NCI-H2029 (cell line): ENCODE measurements around the gene STX19.
A peak's percentile ranks its signal among the peaks of the same experiment; 100 is the strongest.

Experiments used
- DNase-seq: peaks from one replicate; lab custom pipeline; 2025; lab: John Stamatoyannopoulos, UW

STX19 gene

DNA sequence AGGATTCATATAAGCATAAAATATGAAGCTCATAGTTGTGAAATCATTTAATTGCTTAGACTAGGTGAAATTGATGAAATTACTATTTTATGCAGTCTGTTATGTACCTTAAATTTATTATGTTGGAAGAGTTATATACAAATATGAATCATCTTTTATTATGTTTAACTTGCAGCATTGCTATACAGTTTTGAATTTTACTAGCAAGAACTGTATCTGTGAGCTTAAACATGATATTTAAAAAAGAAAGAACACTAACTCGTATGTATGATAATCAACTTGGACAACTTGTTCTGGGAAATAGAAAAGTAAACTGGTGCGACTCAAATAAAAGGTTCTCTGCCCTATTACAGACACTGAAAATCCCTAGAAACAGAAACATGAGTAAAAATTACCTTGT is 1.8 kb downstream of the STX19 start:
- no peak for DNase-seq

DNA sequence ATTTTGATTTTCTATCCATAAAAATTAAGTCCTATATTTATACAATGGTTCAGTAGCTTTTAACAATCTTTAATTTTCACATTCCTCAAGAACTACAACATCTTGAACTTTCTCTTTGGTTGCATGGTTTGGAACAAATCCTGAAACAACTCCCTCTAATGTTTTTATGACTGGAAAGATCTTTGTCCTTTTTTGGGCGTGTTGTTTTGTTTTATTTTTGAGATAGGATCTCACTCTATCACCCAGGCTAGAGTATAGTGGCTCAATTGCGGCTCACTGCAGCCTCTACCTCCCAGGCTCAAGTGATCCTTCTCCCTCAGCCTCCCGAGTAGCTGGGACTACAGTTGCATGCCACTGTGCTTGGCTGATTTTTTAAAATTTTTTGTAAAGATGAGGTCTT is 4.0 kb downstream of the STX19 start:
- DNase-seq = no peak

DNA sequence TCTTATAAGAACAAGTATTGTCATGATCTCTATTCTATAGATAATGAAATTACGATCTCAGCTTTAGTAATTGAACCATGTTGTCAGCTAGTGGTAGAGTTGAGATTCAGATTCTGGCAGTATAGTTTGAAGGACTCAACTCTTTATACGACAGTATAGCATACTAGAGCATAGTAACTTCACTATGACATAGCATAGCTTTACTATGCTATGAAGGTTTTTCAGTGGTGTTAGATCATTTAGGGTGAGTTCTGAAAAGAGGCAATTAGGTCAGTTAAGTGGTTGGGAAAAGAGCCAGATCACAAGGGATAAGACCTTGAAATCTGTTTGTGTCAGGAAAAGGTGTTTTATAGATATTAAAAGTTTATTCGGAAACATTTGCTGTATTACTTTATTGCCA is 8.1 kb downstream of the STX19 start:
- DNase-seq = no peak

DNA sequence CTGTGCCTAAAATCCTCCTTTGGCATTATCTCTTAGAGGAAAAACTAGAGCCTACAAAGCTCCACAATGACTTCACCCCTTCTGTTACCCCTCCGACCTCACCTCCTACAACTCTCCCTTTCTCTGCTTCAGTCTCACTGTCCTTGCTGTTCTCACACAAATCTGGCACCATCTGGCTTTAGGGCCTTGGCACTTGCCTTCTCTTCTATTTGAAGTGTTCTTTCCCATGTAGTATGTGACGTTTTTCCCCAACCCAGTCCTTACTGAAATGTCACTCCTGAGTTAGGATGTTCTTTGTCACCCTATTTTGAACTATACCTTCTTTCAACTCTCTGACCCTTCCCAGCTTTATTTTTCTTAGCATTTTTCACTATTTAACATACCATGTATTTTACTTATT is 8.7 kb downstream of the STX19 start:
- no peak for DNase-seq

DNA sequence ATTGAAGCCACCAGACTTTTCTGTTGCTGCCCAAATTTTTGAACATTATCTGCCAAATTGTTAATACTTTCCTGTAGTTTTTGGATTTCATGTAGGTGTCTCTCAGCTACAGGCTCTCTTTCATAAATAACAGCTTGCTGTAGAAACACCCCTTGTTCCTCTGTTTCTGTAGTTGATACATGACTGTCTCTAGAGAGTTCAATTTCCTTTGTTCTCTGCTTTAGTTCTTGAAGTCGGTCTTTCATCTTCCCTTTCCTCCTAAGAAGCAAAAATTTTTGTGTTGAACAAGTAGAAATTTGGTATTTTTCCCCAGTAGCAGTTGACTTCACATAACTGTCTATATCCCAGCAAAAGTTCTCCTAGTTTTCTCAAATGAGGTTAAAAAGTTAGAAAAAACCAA is 13.4 kb downstream of the STX19 start:
- DNase-seq = no peak

DNA sequence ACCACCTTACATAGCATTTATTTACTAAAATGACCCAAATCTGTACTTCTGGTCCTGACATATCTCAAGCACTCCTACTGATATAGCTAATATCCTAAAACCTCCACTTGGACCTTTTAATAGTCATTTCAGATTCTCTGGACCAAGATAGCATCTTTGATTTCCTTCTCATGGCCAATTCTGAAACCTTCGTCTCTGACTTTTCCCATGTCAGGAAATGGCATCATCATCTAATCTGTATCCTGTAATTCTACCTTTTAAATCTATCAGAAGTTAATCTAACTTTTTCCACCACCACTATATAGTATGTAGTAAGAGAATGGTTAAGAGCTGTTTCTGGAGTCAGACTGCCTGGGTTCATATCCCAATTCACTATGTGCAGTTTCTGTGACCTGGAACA is 16.2 kb downstream of the STX19 start:
- no peak for DNase-seq

DNA sequence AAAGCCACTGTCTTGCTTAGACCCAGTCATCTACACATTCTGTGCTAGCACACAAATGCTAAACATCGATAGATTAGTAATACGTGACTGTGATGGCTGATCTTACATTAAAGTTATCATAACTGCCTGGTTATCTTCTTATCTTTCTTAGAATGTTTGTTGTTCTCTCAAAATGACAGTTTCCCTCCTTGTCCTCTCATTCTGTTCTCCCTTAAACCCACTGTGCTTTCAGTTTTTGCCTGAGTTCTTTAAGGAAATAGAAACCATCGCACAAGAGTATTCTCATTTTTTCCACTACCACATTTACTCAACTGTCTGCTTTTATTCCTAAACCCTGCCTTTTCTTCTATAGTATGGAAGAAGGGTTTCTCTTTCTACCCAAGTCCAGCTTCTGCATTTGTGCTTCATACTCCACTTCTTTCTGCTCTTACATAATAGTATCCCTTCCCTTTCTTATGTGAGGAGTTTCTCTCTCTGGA is 17.1 kb downstream of the STX19 start:
- DNase-seq = no peak

DNA sequence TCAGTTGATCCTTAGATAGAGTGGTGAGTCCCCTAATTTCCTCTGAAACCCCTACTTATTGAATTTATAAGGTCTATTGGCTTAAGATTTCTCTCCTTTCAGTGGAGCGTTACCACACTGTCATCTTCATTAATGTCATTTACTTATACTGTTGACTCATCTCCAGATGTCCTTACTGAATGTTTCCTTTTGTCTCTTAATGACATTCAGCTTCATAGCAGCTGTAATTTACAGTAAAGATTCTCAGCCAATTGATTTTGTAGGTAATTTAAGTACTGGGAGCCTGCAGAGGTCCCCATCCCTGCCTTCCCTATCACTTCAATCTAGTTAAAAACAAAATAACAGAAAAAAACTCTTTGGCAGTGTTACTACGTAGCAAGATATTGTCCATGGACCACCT is 18.8 kb downstream of the STX19 start:
- no peak for DNase-seq

DNA sequence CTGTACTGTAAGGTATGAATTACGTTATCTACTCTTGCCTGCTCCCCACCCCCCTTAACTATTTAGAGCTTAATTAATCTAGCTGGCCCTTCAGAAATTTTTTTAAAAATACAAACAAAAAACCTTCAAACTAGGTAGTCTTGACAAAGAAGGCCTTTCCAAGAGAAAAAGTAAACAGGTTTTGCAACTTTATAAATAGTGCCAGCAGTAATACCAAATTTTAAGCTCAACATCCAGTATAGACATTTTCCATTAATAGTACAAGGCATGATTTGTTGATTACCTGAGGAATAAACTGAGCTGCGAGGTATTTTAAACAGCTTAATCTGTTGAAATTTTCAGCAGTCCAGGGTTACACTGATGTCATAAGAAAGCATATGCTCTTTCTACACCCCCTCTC is 20.1 kb downstream of the STX19 start:
- DNase-seq = no peak

DNA sequence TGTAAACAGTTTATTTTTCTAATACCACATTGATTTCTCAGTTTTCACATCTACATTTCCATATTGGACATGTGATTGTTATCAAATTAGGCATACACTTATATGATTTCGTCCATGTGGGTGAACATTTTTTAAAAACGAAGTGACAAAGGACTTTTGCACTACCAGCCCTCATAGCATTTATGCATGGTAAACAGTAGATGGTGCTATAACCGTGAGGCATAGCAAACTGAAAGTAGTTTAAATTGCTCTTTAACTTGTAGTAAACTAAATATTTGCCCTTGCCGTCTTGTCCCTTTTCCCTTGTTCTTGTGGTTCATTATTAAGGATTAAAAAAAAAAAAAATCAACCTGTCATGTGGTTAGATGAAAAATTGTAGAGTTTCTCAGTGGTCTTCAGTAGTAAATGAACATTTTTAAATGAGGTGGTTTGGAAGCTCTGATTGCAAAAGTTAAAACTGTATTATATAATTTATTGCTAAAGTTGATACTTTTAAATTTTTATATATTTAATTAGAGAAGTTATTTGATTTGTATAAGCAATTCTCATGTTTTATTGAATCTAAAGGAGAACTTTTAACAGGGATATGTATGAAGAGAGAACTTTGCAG is 24.0 kb downstream of the STX19 start:
- DNase-seq = peak; percentile 32

DNA sequence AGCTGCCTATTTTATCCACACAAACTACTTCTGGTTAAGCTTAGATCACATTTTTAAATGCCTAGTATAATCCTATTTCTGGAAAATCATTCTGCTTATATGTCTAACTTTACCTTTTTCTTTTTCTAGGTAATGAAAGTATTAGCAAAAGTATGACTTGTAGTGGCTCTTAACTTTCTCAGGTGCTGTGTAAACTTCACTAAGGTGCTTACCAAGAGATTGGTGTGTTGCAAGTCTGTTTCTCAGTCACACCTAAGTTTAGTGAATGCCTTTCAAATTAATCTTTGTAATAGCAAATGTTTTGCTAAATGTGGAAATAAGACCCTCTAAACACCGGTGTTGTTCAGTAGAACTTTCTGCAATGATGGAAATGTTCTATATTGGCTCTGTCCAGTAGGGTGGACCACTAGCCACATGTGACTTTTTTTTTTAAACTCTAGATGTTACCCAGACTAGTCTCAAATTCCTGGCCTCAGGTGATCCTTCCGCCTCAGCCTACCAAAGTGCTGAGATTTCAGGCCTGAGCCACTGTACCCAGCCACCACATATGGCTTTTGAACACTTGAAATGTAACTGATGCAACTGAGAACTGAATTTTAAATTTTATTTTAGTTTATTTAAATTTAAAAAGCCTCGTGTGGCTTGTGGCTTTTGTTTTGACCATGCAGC is 26.4 kb downstream of the STX19 start:
- DNase-seq = no peak

DNA sequence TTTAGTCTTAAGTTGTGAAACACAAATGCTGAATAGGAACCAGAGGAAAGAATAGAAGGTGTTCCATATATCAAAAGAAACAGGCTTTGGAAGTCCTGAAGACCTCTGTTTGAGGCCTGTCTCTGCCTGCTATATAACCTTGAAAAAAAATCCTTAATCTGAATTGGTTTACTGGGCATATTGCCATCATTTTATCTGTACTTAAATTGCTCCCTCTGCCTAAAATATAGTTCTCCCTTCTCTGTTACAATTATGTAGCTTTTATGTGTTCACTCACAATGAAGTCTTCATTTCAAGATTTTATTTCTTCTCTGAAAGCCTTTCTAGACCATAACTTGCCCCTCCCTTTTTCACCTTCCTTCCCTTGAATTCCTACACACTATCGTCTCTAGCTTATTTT is 27.2 kb downstream of the STX19 start:
- DNase-seq = no peak

DNA sequence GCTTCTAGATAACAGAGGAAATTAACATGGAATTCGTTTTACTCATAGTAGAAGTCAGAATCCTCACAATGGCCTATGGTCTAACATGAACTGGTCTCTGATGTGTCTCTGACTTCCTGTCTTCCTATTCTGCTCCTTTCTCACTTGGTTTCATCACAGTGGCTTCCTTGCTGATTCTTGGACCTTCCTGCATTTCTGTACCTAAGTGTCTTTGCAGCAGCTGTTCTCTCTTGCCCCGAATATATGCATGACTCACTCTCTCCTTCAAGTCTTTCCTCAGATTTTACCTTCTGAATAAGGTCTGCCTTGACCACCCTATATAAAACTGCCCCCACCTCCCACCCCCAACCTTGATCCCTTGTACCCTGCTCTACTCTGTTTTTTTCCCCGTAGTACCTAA is 34.3 kb downstream of the STX19 start:
- no peak for DNase-seq

DNA sequence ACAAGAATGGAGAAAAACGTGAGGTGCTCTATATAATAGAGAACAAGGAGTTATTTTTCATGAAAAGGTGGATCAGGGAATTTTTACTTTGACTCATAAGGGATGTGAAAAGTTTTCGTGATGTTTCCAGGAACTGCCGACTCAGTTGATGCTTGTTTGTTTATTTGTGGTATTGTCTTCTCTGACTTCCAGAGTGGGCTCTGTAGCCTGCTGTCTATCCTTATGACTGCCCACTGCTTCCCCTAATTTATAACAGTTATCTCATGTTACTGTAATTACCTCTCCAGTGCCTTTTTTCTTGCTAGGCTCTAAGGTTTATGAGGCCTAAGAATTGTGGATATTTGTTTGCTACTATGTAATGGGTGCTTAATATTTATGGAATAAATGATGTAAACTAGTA is 36.2 kb downstream of the STX19 start:
- DNase-seq = no peak

DNA sequence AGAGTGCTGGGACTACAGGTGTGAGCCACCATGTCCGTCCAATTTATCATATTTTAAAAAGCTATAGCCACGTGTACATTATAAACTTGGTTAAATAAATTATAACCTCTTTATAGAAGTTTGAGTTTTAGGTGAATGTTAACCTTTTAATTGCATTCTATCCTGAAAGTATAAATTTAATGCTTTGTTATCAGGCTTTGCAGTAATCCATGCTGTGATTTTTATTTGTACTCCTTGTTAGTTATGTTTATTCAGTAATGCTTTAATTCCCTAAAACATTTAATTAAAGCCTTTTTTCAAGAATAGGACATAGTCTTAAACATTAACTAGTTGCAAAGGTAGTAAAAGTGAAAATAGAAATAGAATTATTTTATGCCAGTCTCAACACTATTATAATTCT is 36.8 kb downstream of the STX19 start:
- DNase-seq = no peak

DNA sequence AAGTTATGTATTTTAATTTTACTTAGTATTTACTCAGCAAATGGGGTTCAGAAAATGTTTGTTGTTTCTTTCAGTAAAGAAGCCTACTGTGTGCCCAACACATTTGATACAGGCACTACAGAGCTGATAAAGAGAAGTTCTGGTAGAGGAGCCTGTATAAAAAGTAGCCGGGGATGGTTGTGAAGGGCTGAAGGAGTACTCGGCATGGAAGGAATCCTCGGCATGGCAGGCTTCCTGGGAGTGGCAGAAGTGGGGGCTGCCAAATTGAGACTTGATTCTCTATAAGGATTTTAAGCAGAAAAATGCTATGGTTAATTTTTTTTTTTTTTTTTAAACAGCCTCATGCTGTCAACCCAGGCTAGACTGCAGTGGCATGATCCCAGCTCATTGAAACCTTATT is 39.2 kb downstream of the STX19 start:
- DNase-seq = no peak

DNA sequence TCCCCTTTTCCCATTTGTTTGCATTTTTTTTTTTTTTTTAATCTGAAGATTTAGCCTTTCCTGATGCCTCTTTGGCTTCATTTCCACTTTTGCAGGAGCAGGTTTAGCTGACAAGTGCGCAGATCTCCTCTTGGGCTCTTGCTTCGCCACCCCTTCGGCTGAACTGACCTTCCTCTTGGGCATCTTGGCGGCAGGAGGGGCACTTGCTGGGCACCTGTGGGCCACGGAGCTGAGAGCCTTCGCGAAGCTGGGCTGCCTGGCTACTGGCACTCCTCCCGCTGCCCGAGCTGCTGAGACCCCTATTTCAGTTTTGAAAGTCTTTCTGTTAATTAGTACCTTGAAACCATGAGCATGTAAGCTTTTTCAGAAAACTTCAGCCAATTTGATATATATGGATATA is 39.6 kb downstream of the STX19 start:
- DNase-seq = no peak

DNA sequence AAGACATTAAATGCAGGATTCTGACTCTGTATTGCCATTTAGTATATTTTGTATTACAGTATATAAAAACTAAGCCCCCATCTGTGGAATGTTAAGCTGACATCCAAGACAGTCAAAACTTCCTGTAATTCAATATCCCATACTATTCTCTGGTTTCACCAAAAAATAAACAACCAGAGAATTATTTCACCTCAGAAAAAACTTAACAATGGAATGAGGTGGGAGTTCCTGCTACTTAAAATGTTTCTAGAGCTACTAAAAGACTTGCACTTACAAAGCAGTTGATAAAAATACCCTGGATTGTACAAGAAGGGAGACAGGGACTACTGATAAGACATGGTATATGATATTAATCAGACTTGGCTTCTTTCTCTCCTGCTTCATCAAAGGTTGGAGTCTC is 40.1 kb downstream of the STX19 start:
- DNase-seq = no peak

DNA sequence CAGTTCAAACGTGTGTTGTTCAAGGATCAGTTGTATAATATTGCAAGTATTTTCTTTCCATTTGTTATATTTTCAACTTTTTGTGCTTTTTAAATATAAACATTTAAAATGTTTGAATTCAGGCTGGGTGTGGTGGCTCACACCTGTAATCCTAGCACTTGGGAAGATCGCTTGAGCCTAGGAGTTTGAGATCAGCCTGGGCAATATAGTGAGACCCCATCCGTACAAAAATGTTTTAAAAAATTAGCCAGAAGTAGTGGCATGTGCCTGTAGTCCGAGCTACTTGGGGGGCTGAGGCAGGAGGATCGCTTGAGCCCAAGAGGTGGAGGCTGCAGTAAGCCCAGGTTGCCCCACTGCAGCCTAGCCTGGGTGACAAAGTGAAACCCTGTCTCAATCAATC is 43.8 kb downstream of the STX19 start:
- no peak for DNase-seq

DNA sequence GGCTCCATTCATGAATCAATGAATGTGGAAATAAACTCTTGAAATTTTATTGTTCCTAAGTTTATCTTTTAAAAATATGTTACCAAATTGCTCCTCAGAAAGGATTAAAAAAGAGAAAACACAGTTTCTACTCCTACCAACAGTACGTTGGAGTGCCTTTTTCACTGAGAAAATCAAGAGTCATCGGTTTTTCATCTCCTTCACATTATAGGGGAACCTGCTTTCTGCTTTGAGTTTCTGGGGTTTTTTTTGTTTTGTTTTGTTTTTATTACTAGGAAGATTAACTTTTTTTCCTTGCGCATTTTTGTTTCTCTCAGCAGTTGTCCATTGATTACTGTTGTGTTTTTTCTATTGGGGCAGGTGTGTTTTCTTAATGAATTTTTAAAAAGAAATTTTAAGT is 45.0 kb downstream of the STX19 start:
- DNase-seq = no peak

DNA sequence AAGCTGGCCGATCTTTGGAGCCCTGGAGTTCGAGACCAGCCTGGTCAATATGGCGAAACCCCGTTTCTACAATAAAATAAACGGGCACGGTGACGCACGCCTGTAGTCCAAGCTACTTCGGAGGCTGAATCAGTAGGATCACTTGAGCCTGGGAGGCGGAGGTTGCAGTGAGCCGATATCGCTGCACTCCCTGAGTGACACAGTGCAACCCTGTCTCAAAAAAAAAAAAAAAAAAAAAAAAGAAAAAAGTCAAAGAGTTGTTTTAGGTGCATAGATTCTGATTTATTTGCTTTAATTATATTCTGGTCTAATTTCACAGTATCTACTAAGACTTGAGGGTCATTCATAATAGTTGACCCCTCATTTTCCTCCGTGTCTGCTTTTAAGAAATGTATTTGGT is 46.7 kb downstream of the STX19 start:
- no peak for DNase-seq

DNA sequence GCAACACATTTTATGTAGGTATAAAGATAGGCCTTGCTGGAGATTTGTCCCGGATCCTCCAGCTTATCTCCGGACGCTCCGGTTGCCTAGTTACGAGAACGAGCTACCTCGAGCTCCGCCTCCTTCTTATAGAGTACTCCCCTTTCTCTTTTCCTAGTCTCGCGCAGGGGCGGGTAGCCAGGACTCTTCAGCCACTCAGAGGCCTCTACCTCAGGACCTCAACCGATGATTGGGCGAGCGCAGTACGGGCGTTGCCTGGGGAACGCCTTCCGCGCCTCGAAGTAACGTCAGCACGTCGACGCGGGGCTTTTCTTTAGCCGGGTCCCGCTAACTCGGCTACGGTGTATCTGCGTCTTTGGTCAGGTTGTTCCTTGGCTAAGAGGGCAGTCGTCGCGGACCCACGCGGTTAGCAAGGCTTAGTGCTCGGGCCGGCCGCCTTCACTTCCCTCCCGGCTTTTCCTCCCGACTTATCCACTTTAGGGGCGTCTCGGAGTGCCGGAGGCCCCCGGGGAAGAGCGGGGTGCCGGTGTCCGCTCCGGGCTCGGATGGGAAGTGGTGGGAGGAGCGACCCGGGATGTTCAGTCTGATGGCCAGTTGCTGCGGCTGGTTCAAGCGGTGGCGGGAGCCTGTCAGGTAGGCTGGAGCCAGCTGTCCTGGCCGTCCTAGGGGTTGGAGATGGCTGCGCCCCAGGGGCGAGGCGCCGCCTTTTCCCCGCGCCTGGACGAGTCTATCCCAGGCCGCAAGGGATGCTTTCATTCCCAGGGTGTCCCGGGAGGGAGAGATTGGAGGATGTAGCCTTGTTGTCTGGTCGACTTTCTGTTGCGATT is 48.3 kb downstream of the STX19 start, which contains the start of gene ARL13B:
Gene ARL13B (plus strand): TSS at position 306 of the 827 bp plus-strand sequence. CDS start 269 bp downstream, at position 575.
- DNase-seq = peak; percentile 99
